ENCODE data around the gene ACVR2A.

DNA sequence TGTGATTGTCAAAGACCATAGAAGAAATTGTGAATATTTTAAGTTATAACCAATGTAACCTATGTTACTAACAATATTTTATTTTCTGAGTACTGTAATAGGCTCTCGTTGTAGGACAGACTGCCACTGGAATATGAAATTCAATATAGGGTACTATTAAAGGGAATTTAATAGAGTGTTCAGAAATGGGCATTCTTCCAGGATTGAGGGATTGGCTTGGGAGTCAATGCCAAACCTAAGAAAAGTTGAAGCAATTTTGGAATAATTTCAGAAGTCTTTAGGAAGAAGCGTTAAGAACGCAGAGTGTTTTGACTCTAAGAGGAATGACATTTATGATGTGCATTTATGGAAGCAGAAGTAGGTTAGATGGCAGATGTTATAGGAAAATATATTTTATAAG, 79.0 kb downstream of the ACVR2A start:
- TF ChIP-seq TAF1 (IDR thresholded peaks at IDR 0.05; ENCODE audit: borderline replicate concordance, insufficient read depth, low read length) (no peak), POLR2AphosphoS5 (IDR thresholded peaks at IDR 0.05; ENCODE audit: low read depth, low read length) (no peak), SIN3A (IDR thresholded peaks at IDR 0.05; ENCODE audit: borderline replicate concordance, insufficient read depth, low read length) (no peak), FOXP2 (optimal IDR thresholded peaks at IDR 0.05; ENCODE audit: borderline replicate concordance, extremely low read depth, extremely low read length, insufficient read depth) (no peak)
- TF ChIP-seq, protein P1, sequence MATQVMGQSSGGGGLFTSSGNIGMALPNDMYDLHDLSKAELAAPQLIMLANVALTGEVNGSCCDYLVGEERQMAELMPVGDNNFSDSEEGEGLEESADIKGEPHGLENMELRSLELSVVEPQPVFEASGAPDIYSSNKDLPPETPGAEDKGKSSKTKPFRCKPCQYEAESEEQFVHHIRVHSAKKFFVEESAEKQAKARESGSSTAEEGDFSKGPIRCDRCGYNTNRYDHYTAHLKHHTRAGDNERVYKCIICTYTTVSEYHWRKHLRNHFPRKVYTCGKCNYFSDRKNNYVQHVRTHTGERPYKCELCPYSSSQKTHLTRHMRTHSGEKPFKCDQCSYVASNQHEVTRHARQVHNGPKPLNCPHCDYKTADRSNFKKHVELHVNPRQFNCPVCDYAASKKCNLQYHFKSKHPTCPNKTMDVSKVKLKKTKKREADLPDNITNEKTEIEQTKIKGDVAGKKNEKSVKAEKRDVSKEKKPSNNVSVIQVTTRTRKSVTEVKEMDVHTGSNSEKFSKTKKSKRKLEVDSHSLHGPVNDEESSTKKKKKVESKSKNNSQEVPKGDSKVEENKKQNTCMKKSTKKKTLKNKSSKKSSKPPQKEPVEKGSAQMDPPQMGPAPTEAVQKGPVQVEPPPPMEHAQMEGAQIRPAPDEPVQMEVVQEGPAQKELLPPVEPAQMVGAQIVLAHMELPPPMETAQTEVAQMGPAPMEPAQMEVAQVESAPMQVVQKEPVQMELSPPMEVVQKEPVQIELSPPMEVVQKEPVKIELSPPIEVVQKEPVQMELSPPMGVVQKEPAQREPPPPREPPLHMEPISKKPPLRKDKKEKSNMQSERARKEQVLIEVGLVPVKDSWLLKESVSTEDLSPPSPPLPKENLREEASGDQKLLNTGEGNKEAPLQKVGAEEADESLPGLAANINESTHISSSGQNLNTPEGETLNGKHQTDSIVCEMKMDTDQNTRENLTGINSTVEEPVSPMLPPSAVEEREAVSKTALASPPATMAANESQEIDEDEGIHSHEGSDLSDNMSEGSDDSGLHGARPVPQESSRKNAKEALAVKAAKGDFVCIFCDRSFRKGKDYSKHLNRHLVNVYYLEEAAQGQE (IDR thresholded peaks at IDR 0.05; ENCODE audit: insufficient read depth in 1 of 2, low read depth in 2 of 2, low read length in 2 of 2), result no peak

Data from PFSK-1 (cell line).